HG03439 (cell line): ENCODE measurements around the gene ENTPD2.
"Not testable (repeated sequence)": the region's sequence is repeated elsewhere in the genome, so short reads cannot be mapped to it uniquely, and the experiment has no call there.

Experiments
- ATAC-seq: cut with Tn5 transposase; IDR thresholded peaks from one replicate; pipeline ENCODE4 v1.9.1; 2021; ENCODE audit warnings: mild to moderate bottlenecking, moderate library complexity; ENCODE audit not compliant: unreplicated experiment

ENTPD2 gene

GRCh38 chr9:137006116-137007003, 47.5 kb downstream of the ENTPD2 start:
- no peak for ATAC-seq

- not testable (repeated sequence) for ATAC-seq
These were observed 49.6 kb downstream of the ENTPD2 start for GRCh38 chr9:137004285-137004684.

GRCh38 chr9:137002646-137003041, 51.2 kb downstream of the ENTPD2 start:
- ATAC-seq: no peak

GRCh38 chr9:137001857-137002645, 51.8 kb downstream of the ENTPD2 start:
- no peak for ATAC-seq

GRCh38 chr9:137000177-137000930, 53.5 kb downstream of the ENTPD2 start:
- ATAC-seq: peak; percentile 68
